Left colon (tissue), 2 donors: ENCODE measurements around the gene TNIP1. TPM values are rescaled to one million over a fixed set of nuclear protein-coding genes. Genes with fewer than 3 reads are reported as not detected.

Experiments used
- ATAC-seq: fragments of 200-7000 bp; cut with Tn5 transposase; one replicate; pipeline ENCODE4 v1.9.1; 2020; ENCODE audit warnings: mild to moderate bottlenecking, moderate library complexity
- DNase-seq, 2 donors: peaks; one replicate each; pipeline ENCODE4 v3.0.0-alpha.2; 2020
- intact Hi-C, 2 donors: fragments of 100-400 bp; cut with DNase I in 1 of 2; cut with micrococcal nuclease in 1 of 2; formaldehyde crosslinking; loops; one replicate each; pipeline versions ENCODE4 v1.11.2 to v1.14.0; 2022; cut with DNase I, micrococcal nuclease
- total RNA-seq, 2 donors: library from RNA; stranded (reverse); fragmentation: NEBNext Ultra II Directional; extraction: Animal tissue kit (Norgen Biotek cat#: 25700); gene quantifications; one replicate each; pipeline ENCODE4 v1.2.1, GENCODE V29; 2021
- donor health status: DM: no; HTN: no; CAD: no.
- donor health status: DM: yes; HTN: yes; CAD: no.

Gene TNIP1
- total RNA-seq, 2 donors from 2014 or later: 200 to 215 TPM

- DNase-seq (no peak), ATAC-seq (no peak)
- intact Hi-C loops: loop anchor here (10.0 kb wide), 2 partner anchors 58 to 188 kb away; no protein-coding TSS in a partner anchor
Observed at GRCh38 chr5:151056379-151057325, 24.2 kb downstream of the TNIP1 start.

DNA sequence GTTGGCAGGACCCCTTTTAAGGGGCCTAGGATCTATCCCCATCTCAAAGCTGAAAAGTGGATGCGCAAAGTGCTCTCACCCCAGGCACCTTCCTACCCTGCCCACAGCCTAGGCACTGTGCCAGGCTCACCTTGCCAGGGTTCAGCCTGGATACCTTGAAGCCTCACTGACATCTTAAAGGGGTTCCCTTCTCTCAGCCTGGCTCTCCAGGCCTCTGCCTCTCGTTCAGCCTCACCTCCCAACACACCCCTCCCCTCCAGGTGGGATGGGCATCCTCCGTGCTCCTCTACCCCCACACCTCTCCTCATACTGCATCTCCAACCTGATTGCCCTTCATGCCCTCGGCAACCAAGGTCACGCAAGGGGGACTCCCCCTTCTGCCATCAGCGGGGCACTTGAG lies 25.5 kb downstream of the TNIP1 start:
- intact Hi-C loops: loop anchor here (10.0 kb wide), 2 partner anchors 59 to 189 kb away; no protein-coding TSS in a partner anchor
- ATAC-seq (no peak), DNase-seq (no peak)

DNA sequence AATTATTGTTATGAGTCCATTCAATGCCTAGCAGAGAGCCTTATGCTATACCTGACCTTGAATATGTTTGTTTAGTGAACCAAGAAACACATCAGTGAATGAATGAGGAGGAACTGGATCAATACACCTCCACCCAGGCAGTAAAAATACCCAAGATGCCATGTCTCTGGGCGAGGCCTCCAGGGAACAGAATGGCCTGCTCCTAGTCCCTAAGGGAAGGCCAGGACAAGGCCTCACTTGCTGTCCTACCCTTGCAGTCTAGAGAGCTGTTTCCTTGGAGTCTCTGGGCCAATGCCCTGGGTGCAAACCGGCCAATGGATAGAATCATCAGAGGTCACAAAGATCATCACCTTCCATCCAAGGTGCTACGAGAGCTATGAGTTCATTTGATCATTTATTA lies 26.1 kb downstream of the TNIP1 start:
- DNase-seq: peak; percentile 46 to 82
- intact Hi-C loops: loop anchor here (5.0 to 10.0 kb wide), 3 partner anchors 52 to 190 kb away; no protein-coding TSS in a partner anchor
- ATAC-seq: peak; percentile 91

- intact Hi-C loops: loop anchor here (5.0 to 10.0 kb wide), 3 partner anchors 52 to 191 kb away; no protein-coding TSS in a partner anchor
- ATAC-seq: no peak
- no peak for DNase-seq
Observed at GRCh38 chr5:151053796-151054462, 26.9 kb downstream of the TNIP1 start.

DNA sequence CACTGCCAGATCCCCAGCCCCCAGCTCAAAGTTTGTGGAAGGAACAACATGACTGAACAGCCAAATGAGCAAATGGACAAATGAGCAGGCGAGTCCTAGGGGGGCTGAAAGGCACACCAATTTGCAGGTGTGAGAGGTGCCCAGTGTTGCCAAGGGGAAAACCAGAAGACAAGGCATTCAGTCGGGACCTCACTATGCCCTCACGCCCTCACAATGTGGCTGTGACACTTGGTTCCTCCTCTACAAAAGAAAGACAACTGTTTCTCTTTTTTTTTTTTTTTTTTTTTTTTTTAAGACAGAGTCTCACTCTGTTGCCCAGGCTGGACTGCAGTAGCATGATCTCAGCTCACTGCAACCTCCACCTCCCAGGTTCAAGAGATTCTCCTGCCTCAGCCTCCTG lies 28.0 kb downstream of the TNIP1 start:
- intact Hi-C loops: loop anchor here (5.0 to 10.0 kb wide), 3 partner anchors 51 to 192 kb away; no protein-coding TSS in a partner anchor
- no peak for DNase-seq
- no peak for ATAC-seq

DNA sequence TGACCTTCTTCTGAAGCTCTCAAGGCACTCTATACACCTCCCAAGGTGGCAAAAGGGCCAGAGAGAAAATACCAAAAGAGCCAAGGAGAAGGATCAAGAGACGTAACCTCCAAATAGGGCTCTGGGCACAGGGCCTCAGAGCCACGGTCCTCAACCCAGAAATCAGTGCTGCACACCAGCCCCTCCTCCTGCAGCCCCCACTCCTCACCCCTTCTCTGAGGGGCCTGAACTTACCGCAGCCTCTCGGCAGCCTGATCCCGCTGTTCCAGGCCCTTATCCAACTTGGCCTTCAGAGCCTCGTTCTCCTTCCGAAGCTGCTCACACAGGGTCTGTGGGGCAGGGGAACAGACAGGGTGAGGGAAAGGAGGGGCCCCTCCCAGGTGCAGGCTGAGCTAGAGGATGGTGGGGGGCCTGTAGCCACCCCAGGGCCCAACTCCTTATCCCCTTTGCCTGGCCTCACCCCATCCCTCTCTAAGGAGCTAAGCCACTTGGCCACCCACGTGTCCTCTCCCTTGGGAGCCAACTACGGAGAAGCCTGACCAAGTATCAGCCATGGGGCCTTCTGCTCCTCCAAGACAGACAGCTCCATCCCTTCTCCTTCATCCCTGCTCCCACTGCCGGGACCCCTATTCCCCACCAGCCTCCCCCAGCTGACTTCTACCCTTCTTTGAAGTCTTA lies 28.8 kb downstream of the TNIP1 start:
- intact Hi-C loops: loop anchor here (2.0 to 10.0 kb wide), 4 partner anchors 50 to 193 kb away; no protein-coding TSS in a partner anchor
- ATAC-seq (no peak), DNase-seq (no peak)

- ATAC-seq (peak; percentile 70), DNase-seq (peak; percentile 78 to 92)
- intact Hi-C loops: loop anchor here (2.0 to 10.0 kb wide), 4 partner anchors 49 to 194 kb away; no protein-coding TSS in a partner anchor
Observed at GRCh38 chr5:151051066-151051930, 29.5 kb downstream of the TNIP1 start.

GRCh38 chr5:151048526-151048925 lies 32.3 kb downstream of the TNIP1 start:
- intact Hi-C loops: no loop called here
- DNase-seq (no peak), ATAC-seq (peak; percentile 22)

GRCh38 chr5:151047814-151048425 lies 32.9 kb downstream of the TNIP1 start:
- intact Hi-C loops: no loop called here
- ATAC-seq: peak; percentile 65
- no peak for DNase-seq

GRCh38 chr5:151042453-151043093 lies 38.3 kb downstream of the TNIP1 start:
- no peak for DNase-seq
- intact Hi-C loops: no loop called here
- ATAC-seq: no peak

DNA sequence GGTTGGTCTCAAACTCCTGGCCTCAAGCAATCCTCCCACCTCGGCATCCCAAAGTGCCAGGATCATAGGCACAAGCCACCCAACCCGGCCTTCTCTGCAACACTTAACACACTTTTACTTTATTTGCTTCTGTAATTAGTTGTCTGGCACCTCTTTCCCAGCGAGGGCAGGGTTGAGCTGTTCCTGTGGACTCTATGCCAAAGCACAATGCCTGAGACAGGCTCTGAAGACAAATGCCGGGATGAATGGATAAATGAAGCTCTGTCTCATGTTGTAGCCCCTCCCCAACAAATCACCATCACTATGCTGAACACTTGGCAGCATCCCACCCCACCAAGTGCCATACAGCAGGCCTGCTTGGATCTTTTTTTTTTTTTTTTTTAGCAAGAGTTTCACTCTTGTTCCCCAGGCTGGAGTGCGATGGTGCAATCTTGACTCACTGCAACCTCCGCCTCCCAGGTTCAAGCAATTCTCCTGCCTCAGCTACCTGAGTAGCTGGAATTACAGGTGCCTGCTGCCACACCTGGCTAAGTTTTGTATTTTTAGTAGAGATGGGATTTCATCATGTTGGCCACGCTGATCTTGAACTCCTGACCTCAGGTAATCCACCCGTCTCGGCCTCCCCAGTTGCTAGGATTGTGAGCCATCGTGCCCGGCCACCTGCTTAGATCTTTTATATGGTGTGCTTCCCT lies 39.1 kb downstream of the TNIP1 start:
- ATAC-seq: no peak
- intact Hi-C loops: no loop called here
- no peak for DNase-seq

DNA sequence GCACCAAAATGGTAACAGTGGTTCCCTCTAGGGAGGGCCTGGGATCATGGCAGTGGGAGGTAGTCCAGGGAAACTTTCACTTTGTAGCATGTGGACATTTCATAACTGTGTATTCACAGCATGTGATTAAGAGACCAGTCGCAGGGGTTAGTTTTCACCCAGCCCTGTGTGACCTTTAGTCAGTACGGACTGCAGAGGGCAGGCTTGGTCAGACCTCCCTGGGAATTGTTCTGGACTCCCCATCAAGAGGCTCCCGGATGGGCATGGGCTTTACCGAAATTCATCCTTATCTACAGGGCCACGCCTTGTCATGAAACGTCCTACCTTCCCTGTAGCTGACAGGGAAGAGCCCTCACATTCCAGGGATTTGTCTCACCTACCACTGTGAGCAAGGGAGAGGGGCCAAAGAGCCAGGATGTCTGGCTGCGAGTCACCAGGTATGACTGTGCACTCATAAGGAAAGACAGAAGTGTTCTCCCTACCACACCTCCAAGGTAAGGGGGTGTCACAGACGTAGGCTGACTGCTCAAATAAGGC lies 40.6 kb downstream of the TNIP1 start:
- ATAC-seq: peak; percentile 44
- DNase-seq: no peak
- intact Hi-C loops: no loop called here

GRCh38 chr5:151039665-151040064 lies 41.2 kb downstream of the TNIP1 start:
- intact Hi-C loops: no loop called here
- DNase-seq (no peak), ATAC-seq (no peak)

- no peak for ATAC-seq
- DNase-seq: no peak
- intact Hi-C loops: no loop called here
Observed at GRCh38 chr5:151038801-151039238, 42.0 kb downstream of the TNIP1 start.

DNA sequence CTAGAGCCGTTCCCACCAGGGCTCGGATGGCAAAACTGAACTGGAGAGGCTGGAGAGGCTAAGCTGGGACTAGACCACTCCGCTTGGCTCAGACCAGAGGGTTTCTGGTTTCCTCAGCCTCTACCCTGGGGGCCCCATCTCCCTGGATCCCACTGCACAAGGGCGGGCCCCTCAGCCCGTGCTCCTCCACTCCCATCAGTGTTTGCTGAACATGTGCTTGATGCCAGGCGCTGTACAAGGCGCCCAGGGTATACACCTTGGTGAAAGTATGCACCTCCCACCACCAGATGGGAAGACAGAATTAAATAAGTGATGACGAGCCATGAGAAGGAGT lies 42.5 kb downstream of the TNIP1 start:
- intact Hi-C loops: no loop called here
- ATAC-seq (no peak), DNase-seq (no peak)

GRCh38 chr5:151037561-151038411 lies 43.0 kb downstream of the TNIP1 start:
- DNase-seq: no peak
- no peak for ATAC-seq
- intact Hi-C loops: no loop called here
